ENCODE results near the gene LRP6. TPM values are rescaled to one million over a fixed set of nuclear protein-coding genes. Genes with fewer than 3 reads are reported as not detected.

The LRP6 gene
- total and polyA plus RNA-seq, 4 donors: 14.7 to 76.8 (median 23.2) TPM

- WGBS: under 1% methylated on average over 27 of the region's 27 CpGs
- peak; percentile 50 for DNase-seq (ENCODE audit: low spot score)
- Histone ChIP-seq H3K27ac (ENCODE audit: low read depth in 1 of 2, low read length in 2 of 2) (peak overlapping the region; percentile 95 to 99), H3K4me3 (ENCODE audit: low read depth in 1 of 3, low read length in 3 of 3) (peak overlapping the region; percentile 72 to 93 (median 76)), H3K4me1 (ENCODE audit: control insufficient read depth in 4 of 4, insufficient read depth in 4 of 4, low read length in 3 of 4) (peaks cover 8 to 25% (median 10%) of the 10 kb centered on the region in 4 donors), H3K9ac (ENCODE audit: low read depth in 1 of 2, low read length in 2 of 2) (peak overlapping the region; percentile 93 to 98), H3K36me3 (ENCODE audit: control insufficient read depth in 4 of 4, insufficient read depth in 3 of 4, low read depth in 1 of 4, low read length in 3 of 4) (no peaks in the 10 kb centered on the region), H3K9me3 (ENCODE audit: control insufficient read depth in 4 of 4, low read length in 3 of 4) (no peaks in the 10 kb centered on the region), H3K27me3 (ENCODE audit: control insufficient read depth in 4 of 4, insufficient read depth in 4 of 4, low read length in 3 of 4) (no peaks in the 10 kb centered on the region)
- TF ChIP-seq TAF1 (conservative IDR thresholded peaks at IDR 0.05) (no peak), HNF4G (IDR thresholded peaks at IDR 0.05) (no peak), EGR1 (IDR thresholded peaks at IDR 0.05; ENCODE audit: low read depth in 2 of 2) (no peak), RXRA (IDR thresholded peaks at IDR 0.05) (no peak), JUND (IDR thresholded peaks at IDR 0.05) (no peak), REST (IDR thresholded peaks at IDR 0.05) (no peak), MAX (IDR thresholded peaks at IDR 0.05) (no peak), NR2F2 (IDR thresholded peaks at IDR 0.05) (no peak), HNF4A (conservative IDR thresholded peaks at IDR 0.05) (no peak), SP1 (IDR thresholded peaks at IDR 0.05) (no peak), FOXA1 (IDR thresholded peaks at IDR 0.05) (no peak), FOXA2 (IDR thresholded peaks at IDR 0.05) (no peak), ATF3 (IDR thresholded peaks at IDR 0.05) (no peak), GABPA (IDR thresholded peaks at IDR 0.05 in 1 of 2, conservative IDR thresholded peaks at IDR 0.05 in 1 of 2) (no peak), ZBTB33 (IDR thresholded peaks at IDR 0.05) (no peak), CTCF (IDR thresholded peaks at IDR 0.05; ENCODE audit: low read depth, low read length, missing input control) (no peak), YY1 (IDR thresholded peaks at IDR 0.05) (no peak)
Observed at GRCh38 chr12:12266389-12266872, 413 bp downstream of the LRP6 start.
